HCT116 (cell line): ENCODE results near the gene PSENEN.

Experiments used
- CEBPB ChIP-seq: IDR thresholded peaks from 2 replicates; pipeline ENCODE4 v1.6.1; 2012; ENCODE audit warnings: low read depth
- EGR1 ChIP-seq: IDR thresholded peaks from 2 replicates; pipeline ENCODE4 v1.6.1; 2012; ENCODE audit warnings: low read depth
- ELF1 ChIP-seq: IDR thresholded peaks from 2 replicates; pipeline ENCODE4 v1.6.1; 2012; ENCODE audit warnings: low read depth, borderline replicate concordance
- EZH2phosphoT487 ChIP-seq: fragments of 200-600 bp; IDR thresholded peaks from 2 replicates; pipeline ENCODE4 v1.6.1; 2018; ENCODE audit warnings: antibody characterized with exemption, borderline replicate concordance
- POLR2A ChIP-seq: IDR thresholded peaks from 2 replicates; pipeline ENCODE4 v1.7.0; 2011; ENCODE audit warnings: borderline replicate concordance; ENCODE audit not compliant: insufficient read depth, insufficient read length; ENCODE audit errors: extremely low read depth
- POLR2AphosphoS5 ChIP-seq: IDR thresholded peaks from 2 replicates; pipeline ENCODE4 v1.6.1; 2011; ENCODE audit warnings: mild to moderate bottlenecking, low read depth, low read length, moderate library complexity
- SIN3A ChIP-seq: IDR thresholded peaks from 2 replicates; pipeline ENCODE4 v1.6.1; 2012; ENCODE audit warnings: low read depth
- TF ChIP-seq, protein P1 (sequence below), 3 experiments: fragments of 200-600 bp in 1 of 3; sonication (generic) in 1 of 3; IDR thresholded peaks in 2 of 3; conservative IDR thresholded peaks in 1 of 3; 2 replicates each; pipeline ENCODE4 v1.5.1; 2012 to 2017; ENCODE audit warnings: low read depth in 2 of 3, low read length in 2 of 3, antibody characterized with exemption in 1 of 3, borderline replicate concordance in 1 of 3, control low read depth in 1 of 3, mild to moderate bottlenecking in 1 of 3, mixed read lengths in 1 of 3, mixed run types in 1 of 3, moderate library complexity in 1 of 3; ENCODE audit not compliant: insufficient read depth in 1 of 3
- TF ChIP-seq, protein P2 (sequence below): IDR thresholded peaks from 2 replicates; pipeline ENCODE4 v1.6.1; 2012
- TF ChIP-seq, protein P3 (sequence below): IDR thresholded peaks from 2 replicates; pipeline ENCODE4 v1.6.1; 2011; ENCODE audit warnings: mild to moderate bottlenecking, low read length, moderate library complexity; ENCODE audit not compliant: insufficient replicate concordance; ENCODE audit errors: extremely low read depth

DNA sequence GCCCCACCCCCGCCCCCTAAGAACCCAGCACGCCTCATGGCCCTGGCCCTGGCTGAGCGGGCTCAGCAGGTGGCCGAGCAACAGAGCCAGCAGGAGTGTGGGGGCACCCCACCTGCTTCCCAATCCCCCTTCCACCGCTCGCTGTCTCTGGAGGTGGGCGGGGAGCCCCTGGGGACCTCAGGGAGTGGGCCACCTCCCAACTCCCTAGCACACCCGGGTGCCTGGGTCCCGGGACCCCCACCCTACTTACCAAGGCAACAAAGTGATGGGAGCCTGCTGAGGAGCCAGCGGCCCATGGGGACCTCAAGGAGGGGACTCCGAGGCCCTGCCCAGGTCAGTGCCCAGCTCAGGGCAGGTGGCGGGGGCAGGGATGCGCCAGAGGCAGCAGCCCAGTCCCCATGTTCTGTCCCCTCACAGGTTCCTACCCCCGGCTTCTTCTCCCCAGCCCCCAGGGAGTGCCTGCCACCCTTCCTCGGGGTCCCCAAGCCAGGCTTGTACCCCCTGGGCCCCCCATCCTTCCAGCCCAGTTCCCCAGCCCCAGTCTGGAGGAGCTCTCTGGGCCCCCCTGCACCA lies 41.9 kb downstream of the PSENEN start:
- TF ChIP-seq, protein P1, sequence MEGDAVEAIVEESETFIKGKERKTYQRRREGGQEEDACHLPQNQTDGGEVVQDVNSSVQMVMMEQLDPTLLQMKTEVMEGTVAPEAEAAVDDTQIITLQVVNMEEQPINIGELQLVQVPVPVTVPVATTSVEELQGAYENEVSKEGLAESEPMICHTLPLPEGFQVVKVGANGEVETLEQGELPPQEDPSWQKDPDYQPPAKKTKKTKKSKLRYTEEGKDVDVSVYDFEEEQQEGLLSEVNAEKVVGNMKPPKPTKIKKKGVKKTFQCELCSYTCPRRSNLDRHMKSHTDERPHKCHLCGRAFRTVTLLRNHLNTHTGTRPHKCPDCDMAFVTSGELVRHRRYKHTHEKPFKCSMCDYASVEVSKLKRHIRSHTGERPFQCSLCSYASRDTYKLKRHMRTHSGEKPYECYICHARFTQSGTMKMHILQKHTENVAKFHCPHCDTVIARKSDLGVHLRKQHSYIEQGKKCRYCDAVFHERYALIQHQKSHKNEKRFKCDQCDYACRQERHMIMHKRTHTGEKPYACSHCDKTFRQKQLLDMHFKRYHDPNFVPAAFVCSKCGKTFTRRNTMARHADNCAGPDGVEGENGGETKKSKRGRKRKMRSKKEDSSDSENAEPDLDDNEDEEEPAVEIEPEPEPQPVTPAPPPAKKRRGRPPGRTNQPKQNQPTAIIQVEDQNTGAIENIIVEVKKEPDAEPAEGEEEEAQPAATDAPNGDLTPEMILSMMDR (IDR thresholded peaks at IDR 0.05 in 2 of 3, conservative IDR thresholded peaks at IDR 0.05 in 1 of 3; ENCODE audit: borderline replicate concordance in 1 of 3, insufficient read depth in 1 of 3, low read depth in 2 of 3, low read length in 2 of 3) = no peak
- TF ChIP-seq, protein P2, sequence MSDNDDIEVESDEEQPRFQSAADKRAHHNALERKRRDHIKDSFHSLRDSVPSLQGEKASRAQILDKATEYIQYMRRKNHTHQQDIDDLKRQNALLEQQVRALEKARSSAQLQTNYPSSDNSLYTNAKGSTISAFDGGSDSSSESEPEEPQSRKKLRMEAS = no peak
- TF ChIP-seq, protein P3, sequence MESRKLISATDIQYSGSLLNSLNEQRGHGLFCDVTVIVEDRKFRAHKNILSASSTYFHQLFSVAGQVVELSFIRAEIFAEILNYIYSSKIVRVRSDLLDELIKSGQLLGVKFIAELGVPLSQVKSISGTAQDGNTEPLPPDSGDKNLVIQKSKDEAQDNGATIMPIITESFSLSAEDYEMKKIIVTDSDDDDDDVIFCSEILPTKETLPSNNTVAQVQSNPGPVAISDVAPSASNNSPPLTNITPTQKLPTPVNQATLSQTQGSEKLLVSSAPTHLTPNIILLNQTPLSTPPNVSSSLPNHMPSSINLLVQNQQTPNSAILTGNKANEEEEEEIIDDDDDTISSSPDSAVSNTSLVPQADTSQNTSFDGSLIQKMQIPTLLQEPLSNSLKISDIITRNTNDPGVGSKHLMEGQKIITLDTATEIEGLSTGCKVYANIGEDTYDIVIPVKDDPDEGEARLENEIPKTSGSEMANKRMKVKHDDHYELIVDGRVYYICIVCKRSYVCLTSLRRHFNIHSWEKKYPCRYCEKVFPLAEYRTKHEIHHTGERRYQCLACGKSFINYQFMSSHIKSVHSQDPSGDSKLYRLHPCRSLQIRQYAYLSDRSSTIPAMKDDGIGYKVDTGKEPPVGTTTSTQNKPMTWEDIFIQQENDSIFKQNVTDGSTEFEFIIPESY = no peak
- TF ChIP-seq CEBPB (no peak), EZH2phosphoT487 (no peak), POLR2A (no peak), POLR2AphosphoS5 (no peak), EGR1 (no peak), ELF1 (no peak), SIN3A (no peak)
